SU-DHL-6 (cell line): ENCODE data around the gene AATF.

ENCODE experiments used
- H2AFZ ChIP-seq: fragments of 200-600 bp; sonication (generic); 2 replicates; pipeline ENCODE4 v1.6.1; 2014; ENCODE audit warnings: low read depth, mild to moderate bottlenecking, moderate library complexity, mixed read lengths, antibody characterized with exemption, low read length; ENCODE audit not compliant: severe bottlenecking
- H3F3A ChIP-seq: fragments of 200-600 bp; shearing (Covaris generic); 2 replicates; pipeline ENCODE4 v1.6.0; 2016; ENCODE audit warnings: antibody characterized with exemption, mild to moderate bottlenecking; ENCODE audit not compliant: insufficient read depth
- H3K27ac ChIP-seq: fragments of 200-600 bp; sonication (generic); 2 replicates; pipeline ENCODE4 v1.5.1; 2016; ENCODE audit warnings: low read depth, mild to moderate bottlenecking, low read length, moderate library complexity, mixed read lengths
- H3K27me3 ChIP-seq: fragments of 200-600 bp; sonication (generic), shearing (Covaris generic); 2 replicates; pipeline ENCODE4 v1.6.0; 2014; ENCODE audit warnings: mild to moderate bottlenecking, low read length
- H3K36me3 ChIP-seq: fragments of 200-600 bp; sonication (generic); 2 replicates; pipeline ENCODE4 v1.6.1; 2014; ENCODE audit warnings: mild to moderate bottlenecking, low read length, mixed read lengths
- H3K4me2 ChIP-seq: fragments of 300-600, 200-600 bp; shearing (Covaris generic), sonication (generic); 2 replicates; pipeline ENCODE4 v1.6.0; 2014; ENCODE audit warnings: low read length, low read depth, mild to moderate bottlenecking; ENCODE audit not compliant: poor library complexity, severe bottlenecking
- H3K4me3 ChIP-seq: fragments of 200-600 bp; sonication (generic); 2 replicates; pipeline ENCODE4 v1.5.1; 2014; ENCODE audit warnings: antibody characterized with exemption, low read length, mild to moderate bottlenecking, mixed read lengths; ENCODE audit not compliant: insufficient read depth, poor library complexity, severe bottlenecking
- H3K79me2 ChIP-seq: fragments of 200-600 bp; sonication (generic); 2 replicates; pipeline ENCODE4 v1.6.1; 2014; ENCODE audit warnings: mild to moderate bottlenecking, low read length, moderate library complexity; ENCODE audit not compliant: insufficient read depth
- H3K9ac ChIP-seq: fragments of 200-600 bp; sonication (generic); 2 replicates; pipeline ENCODE4 v1.7.0; 2014; ENCODE audit warnings: mild to moderate bottlenecking, low read length
- H3K9me2 ChIP-seq: fragments of 200-600 bp; sonication (generic); replicated peaks from 2 replicates; pipeline ENCODE4 v1.6.1; 2014; ENCODE audit warnings: low read length; ENCODE audit not compliant: insufficient read depth
- H3K9me3 ChIP-seq: fragments of 200-600 bp; sonication (generic); 2 replicates; pipeline ENCODE4 v1.6.1; 2014; ENCODE audit warnings: low read length, mixed read lengths; ENCODE audit not compliant: insufficient read depth
- H4K20me1 ChIP-seq: fragments of 200-600 bp; sonication (generic); 2 replicates; pipeline ENCODE4 v1.6.1; 2014; ENCODE audit warnings: low read depth, mild to moderate bottlenecking, antibody characterized with exemption, low read length, moderate library complexity, mixed read lengths
- CTCF ChIP-seq: fragments of 200-600 bp; sonication (generic); IDR thresholded peaks from one replicate; pipeline ENCODE4 v1.5.1; 2017; ENCODE audit warnings: antibody characterized with exemption, mild to moderate bottlenecking, low read length, moderate library complexity; ENCODE audit not compliant: insufficient read depth, poor library complexity, severe bottlenecking
- EZH2phosphoT487 ChIP-seq: fragments of 200-600 bp; sonication (generic), shearing (Covaris generic); conservative IDR thresholded peaks from 2 replicates; pipeline ENCODE4 v1.6.1; 2018; ENCODE audit warnings: mild to moderate bottlenecking, antibody characterized with exemption, low read length, moderate library complexity, mixed read lengths

The AATF gene

GRCh38 chr17:36931096-36931696, 17.6 kb upstream of the AATF start:
- H3K9me3 ChIP-seq: no peaks in the 10 kb centered on the region
- H2AFZ ChIP-seq: no peak overlapping the region
- no peaks in the 10 kb centered on the region for H3F3A ChIP-seq
- H3K79me2 ChIP-seq: no peaks in the 10 kb centered on the region
- no peak overlapping the region for H3K4me3 ChIP-seq
- TF ChIP-seq EZH2phosphoT487: no peak
- no peak for TF ChIP-seq CTCF
- H3K9ac ChIP-seq: no peak overlapping the region
- H3K27ac ChIP-seq: no peak overlapping the region
- no peaks in the 10 kb centered on the region for H3K36me3 ChIP-seq
- H3K9me2 ChIP-seq: no peaks in the 10 kb centered on the region
- H3K4me2 ChIP-seq: no peak overlapping the region
- no peaks in the 10 kb centered on the region for H3K27me3 ChIP-seq
- no peaks in the 10 kb centered on the region for H4K20me1 ChIP-seq

- Histone ChIP-seq H3K9me2 (no peaks in the 10 kb centered on the region), H3K4me3 (no peak overlapping the region), H3K9ac (no peak overlapping the region), H3K36me3 (no peaks in the 10 kb centered on the region), H3K4me2 (no peak overlapping the region), H4K20me1 (no peaks in the 10 kb centered on the region), H3K27me3 (no peaks in the 10 kb centered on the region), H3K79me2 (no peaks in the 10 kb centered on the region), H3K27ac (no peak overlapping the region), H2AFZ (no peak overlapping the region), H3K9me3 (no peaks in the 10 kb centered on the region), H3F3A (no peaks in the 10 kb centered on the region)
- TF ChIP-seq CTCF: no peak
- no peak for TF ChIP-seq EZH2phosphoT487
Measured at GRCh38 chr17:36931697-36932382, 16.9 kb upstream of the AATF start.

GRCh38 chr17:36932383-36932693, 16.4 kb upstream of the AATF start:
- TF ChIP-seq EZH2phosphoT487: no peak
- TF ChIP-seq CTCF: no peak
- Histone ChIP-seq H3K9me2 (no peaks in the 10 kb centered on the region), H3K36me3 (no peaks in the 10 kb centered on the region), H3K4me2 (no peak overlapping the region), H3F3A (no peaks in the 10 kb centered on the region), H3K79me2 (no peaks in the 10 kb centered on the region), H3K4me3 (no peak overlapping the region), H2AFZ (no peak overlapping the region), H4K20me1 (no peaks in the 10 kb centered on the region), H3K9me3 (no peaks in the 10 kb centered on the region), H3K9ac (no peak overlapping the region), H3K27ac (no peak overlapping the region), H3K27me3 (no peaks in the 10 kb centered on the region)
